ENCODE measurements around the gene RERG.

- TF ChIP-seq EP300 (IDR thresholded peaks at IDR 0.05) = no peak
- no peak for TF ChIP-seq CTCF (IDR thresholded peaks at IDR 0.05)
These were observed 44.7 kb upstream of the RERG start for GRCh38 chr12:15265875-15266274.

Measured in upper lobe of left lung (tissue), 4 donors.